SK-N-SH (cell line): ENCODE measurements around the gene KCNQ2. TPM values are rescaled to one million over a fixed set of nuclear protein-coding genes. Genes with fewer than 3 reads are reported as not detected.

Source experiments
- CTCF ChIA-PET: fragments of 300-600, 350-600 bp; formaldehyde crosslinking; extraction: SDS; loops from one replicate; lab custom pipeline; 2021; lab: Yijun Ruan, JAX
- POLR2A ChIA-PET: fragments of 350-600 bp; sonication (Branson Sonifier 250); formaldehyde crosslinking; extraction: SDS; loops from one replicate; lab custom pipeline; 2020; ENCODE audit warnings: antibody characterized with exemption, inconsistent platforms; lab: Yijun Ruan, JAX
- DNase-seq: peaks from one replicate; pipeline ENCODE4 v3.0.0; 2012
- H2AFZ ChIP-seq: fragments of 200-600 bp; sonication (generic); 2 replicates; pipeline ENCODE4 v1.8.1; 2016; ENCODE audit warnings: antibody characterized with exemption, mild to moderate bottlenecking, low read depth
- H3F3A ChIP-seq: fragments of 200-600 bp; sonication (generic); replicated peaks from 2 replicates; pipeline ENCODE3; 2016; ENCODE audit warnings: antibody characterized with exemption, mild to moderate bottlenecking; ENCODE audit not compliant: insufficient read depth
- H3K27ac ChIP-seq, 2 experiments: fragments of 200-500 bp in 1 of 2; fragments of 200-600 bp in 1 of 2; sonication (Bioruptor generic) in 1 of 2; sonication (generic), shearing (Covaris generic) in 1 of 2; 2 replicates each; pipeline versions ENCODE4 v1.5.1 to v1.6.1; 2014 to 2016; ENCODE audit warnings: low read depth in 2 of 2, inconsistent platforms in 1 of 2, low read length in 1 of 2, mild to moderate bottlenecking in 1 of 2, mixed read lengths in 1 of 2
- H3K27me3 ChIP-seq: fragments of 200-600 bp; sonication (generic), shearing (Covaris generic); 2 replicates; pipeline ENCODE4 v1.6.1; 2016; ENCODE audit warnings: mixed run types; ENCODE audit not compliant: insufficient read depth
- H3K36me3 ChIP-seq, 2 experiments: fragments of 200-500 bp in 1 of 2; fragments of 200-600 bp in 1 of 2; sonication (Bioruptor generic) in 1 of 2; sonication (generic) in 1 of 2; replicated peaks in 1 of 2; 2 replicates each; pipeline versions ENCODE3 to v1.5.1; 2014 to 2016; ENCODE audit warnings: low read length in 1 of 2, mild to moderate bottlenecking in 1 of 2; ENCODE audit not compliant: insufficient read depth in 2 of 2, control insufficient read depth in 1 of 2
- H3K4me1 ChIP-seq, 2 experiments: fragments of 200-500 bp in 1 of 2; fragments of 200-600 bp in 1 of 2; sonication (Bioruptor generic) in 1 of 2; sonication (generic), shearing (Covaris generic) in 1 of 2; 2 replicates each; pipeline versions ENCODE4 v1.5.1 to v1.6.1; 2014 to 2016; ENCODE audit warnings: low read depth in 1 of 2, low read length in 1 of 2, mixed run types in 1 of 2; ENCODE audit not compliant: insufficient read depth in 2 of 2, control insufficient read depth in 1 of 2
- H3K4me2 ChIP-seq: fragments of 200-600 bp; sonication (generic), shearing (Covaris generic); 2 replicates; pipeline ENCODE4 v1.6.1; 2017; ENCODE audit warnings: mixed run types
- H3K4me3 ChIP-seq, 2 experiments: fragments of 200-500 bp in 1 of 2; fragments of 200-600 bp in 1 of 2; sonication (Bioruptor generic) in 1 of 2; sonication (generic), shearing (Covaris generic) in 1 of 2; 2 replicates each; pipeline versions ENCODE4 v1.5.1 to v1.8.1; 2014 to 2016; ENCODE audit warnings: low read depth in 2 of 2, inconsistent platforms in 1 of 2, low read length in 1 of 2, mild to moderate bottlenecking in 1 of 2, mixed read lengths in 1 of 2, moderate library complexity in 1 of 2
- H3K79me2 ChIP-seq: fragments of 200-600 bp; sonication (generic); 2 replicates; pipeline ENCODE4 v1.8.1; 2017; ENCODE audit warnings: mild to moderate bottlenecking; ENCODE audit not compliant: insufficient read depth
- H3K9ac ChIP-seq: fragments of 200-600 bp; sonication (generic); 2 replicates; pipeline ENCODE4 v1.6.1; 2017; ENCODE audit warnings: mixed run types
- H3K9me2 ChIP-seq: fragments of 200-600 bp; sonication (generic); 2 replicates; pipeline ENCODE4 v1.6.1; 2017; ENCODE audit warnings: mixed run types
- H3K9me3 ChIP-seq: fragments of 200-600 bp; sonication (generic); 2 replicates; pipeline ENCODE4 v1.6.1; 2017; ENCODE audit warnings: mixed run types, mild to moderate bottlenecking, moderate library complexity
- H4K20me1 ChIP-seq: fragments of 200-600 bp; sonication (generic); 2 replicates; pipeline ENCODE4 v1.6.1; 2017; ENCODE audit warnings: mild to moderate bottlenecking, mixed run types; ENCODE audit not compliant: insufficient read depth
- CHD2 ChIP-seq: fragments of 150-350 bp; IDR thresholded peaks from 2 replicates; pipeline ENCODE4 v1.6.1; 2018; ENCODE audit warnings: low read length; ENCODE audit not compliant: partially characterized antibody
- CTCF ChIP-seq: fragments of 200-600 bp; sonication (generic); IDR thresholded peaks from 2 replicates; pipeline ENCODE4 v1.6.1; 2017; ENCODE audit warnings: antibody characterized with exemption, mild to moderate bottlenecking, moderate library complexity
- ELF1 ChIP-seq: IDR thresholded peaks from 2 replicates; pipeline ENCODE4 v1.4.0; 2012
- EP300 ChIP-seq, 2 experiments: IDR thresholded peaks; 2 replicates each; pipeline versions ENCODE4 v1.4.0 to v1.6.1; 2012; ENCODE audit warnings: borderline replicate concordance in 1 of 2, low read depth in 1 of 2, low read length in 1 of 2
- FOSL2 ChIP-seq: IDR thresholded peaks from 2 replicates; pipeline ENCODE4 v1.4.0; 2012; ENCODE audit warnings: low read depth, mild to moderate bottlenecking, moderate library complexity, borderline replicate concordance
- FOXJ3 ChIP-seq: sonication (generic); formaldehyde crosslinking; IDR thresholded peaks from 2 replicates; pipeline ENCODE4 v1.5.1; 2020; ENCODE audit warnings: mild to moderate bottlenecking, missing genetic modification reagents
- FOXM1 ChIP-seq: IDR thresholded peaks from 2 replicates; pipeline ENCODE4 v1.4.0; 2012; ENCODE audit warnings: low read depth, mild to moderate bottlenecking
- GABPA ChIP-seq: IDR thresholded peaks from 2 replicates; pipeline ENCODE4 v1.4.0; 2012; ENCODE audit warnings: low read depth, mild to moderate bottlenecking
- GATA2 ChIP-seq: sonication (generic); formaldehyde crosslinking; IDR thresholded peaks from 2 replicates; pipeline ENCODE4 v1.5.0; 2020; ENCODE audit warnings: mild to moderate bottlenecking, missing genetic modification reagents
- IRF3 ChIP-seq: fragments of 150-350 bp; IDR thresholded peaks from 2 replicates; pipeline ENCODE4 v1.6.1; 2016; ENCODE audit warnings: mild to moderate bottlenecking, low read depth, low read length
- JUND ChIP-seq: IDR thresholded peaks from 2 replicates; pipeline ENCODE4 v1.4.0; 2012
- MAX ChIP-seq: IDR thresholded peaks from 2 replicates; pipeline ENCODE4 v1.4.0; 2012; ENCODE audit warnings: low read depth
- MXI1 ChIP-seq: IDR thresholded peaks from 2 replicates; pipeline ENCODE4 v1.6.1; 2012; ENCODE audit warnings: mild to moderate bottlenecking, low read depth, low read length, improper control_type of control experiment
- NFIC ChIP-seq: IDR thresholded peaks from 2 replicates; pipeline ENCODE4 v1.4.0; 2012; ENCODE audit warnings: borderline replicate concordance
- RFX5 ChIP-seq: IDR thresholded peaks from 2 replicates; pipeline ENCODE4 v1.6.1; 2012; ENCODE audit warnings: mild to moderate bottlenecking, improper control_type of control experiment, low read length
- RXRA ChIP-seq: IDR thresholded peaks from 2 replicates; pipeline ENCODE4 v1.4.0; 2012; ENCODE audit warnings: low read depth, mild to moderate bottlenecking, borderline replicate concordance
- SIN3A ChIP-seq: IDR thresholded peaks from 2 replicates; pipeline ENCODE4 v1.6.1; 2012; ENCODE audit warnings: low read depth, mild to moderate bottlenecking, low read length, moderate library complexity, borderline replicate concordance
- TAF1 ChIP-seq: IDR thresholded peaks from 2 replicates; pipeline ENCODE4 v1.6.1; 2012; ENCODE audit warnings: low read depth, mild to moderate bottlenecking, low read length, moderate library complexity, borderline replicate concordance
- TEAD4 ChIP-seq: IDR thresholded peaks from 2 replicates; pipeline ENCODE4 v1.4.0; 2012; ENCODE audit warnings: mild to moderate bottlenecking, borderline replicate concordance; ENCODE audit not compliant: insufficient read depth
- USF1 ChIP-seq: IDR thresholded peaks from 2 replicates; pipeline ENCODE4 v1.4.0; 2012; ENCODE audit warnings: low read depth, borderline replicate concordance
- YY1 ChIP-seq: IDR thresholded peaks from 2 replicates; pipeline ENCODE4 v1.4.0; 2012; ENCODE audit warnings: low read depth, mild to moderate bottlenecking
- WGBS: methylation state at CpG from one replicate; pipeline ENCODE4 v1.1.6; 2017; ENCODE audit warnings: low lambda C conversion rate; 5-methylcytosine and 5-hydroxymethylcytosine counted together
- polyA plus RNA-seq, 3 experiments: library from polyadenylated mRNA; depleted of rRNA; stranded (reverse); fragments of >200 nt; gene quantifications; 2 replicates each; pipeline ENCODE4 v1.2.3, GENCODE V29; 2012

Gene KCNQ2
- polyA plus RNA-seq, 1 of the 3 experiments (the other 2 are of a cell fraction): 3.9 TPM

- H3K79me2 ChIP-seq: no peaks in the 10 kb centered on the region
- no peaks in the 10 kb centered on the region for H3K9me2 ChIP-seq
- no peaks in the 10 kb centered on the region for H3K27me3 ChIP-seq
- peak overlapping the region in 1 of 2 experiments; percentile 82; a peak in 2 of 4 replicates for H3K27ac ChIP-seq
- H3F3A ChIP-seq: peaks cover 7% of the 10 kb centered on the region
- H3K4me3 ChIP-seq: peak overlapping the region; percentile 52 to 53; a peak in 2 of 4 replicates
- WGBS: 87% methylated on average over 15 of the region's 20 CpGs
- peak; percentile 38 for DNase-seq
- H3K9ac ChIP-seq: no peak overlapping the region
- H3K4me2 ChIP-seq: peak overlapping the region; percentile 69
- H2AFZ ChIP-seq: no peak overlapping the region
- H3K36me3 ChIP-seq: peaks cover 0 to 6% of the 10 kb centered on the region in 2 experiments
- peaks cover 0 to 38% of the 10 kb centered on the region in 2 experiments; a peak in 1 of 4 replicates for H3K4me1 ChIP-seq
- TF ChIP-seq GABPA (no peak), MXI1 (no peak), CTCF (no peak), EP300 (IDR thresholded peaks at IDR 0.05; ENCODE audit: borderline replicate concordance in 1 of 2, low read depth in 1 of 2, low read length in 1 of 2) (no peak), RFX5 (no peak), FOXM1 (no peak), MAX (no peak), RXRA (no peak), SIN3A (no peak), GATA2 (CRISPR knock-in tag) (no peak)
- no peaks in the 10 kb centered on the region; the same call in 1 of the 2 replicates for H4K20me1 ChIP-seq
- ChIA-PET POLR2A (interaction anchor here (0.6 to 3.3 kb wide), 8 partner anchors 10 to 40 kb away, joined by 3 to 31 read pairs (median 5); partner anchors contain the start of genes PPDPF and PTK6), CTCF (interaction anchor here (0.6 to 3.4 kb wide), 28 partner anchors 8 to 456 kb away, joined by 3 to 76 read pairs (median 9); partner anchors contain the start of genes KCNQ2, PPDPF and PTK6)
- no peaks in the 10 kb centered on the region for H3K9me3 ChIP-seq
These were observed 24.9 kb upstream of the KCNQ2 start for GRCh38 chr20:63497138-63497945.

- CTCF ChIA-PET: interaction anchor here (0.6 to 3.4 kb wide), 36 partner anchors 9 to 457 kb away, joined by 3 to 76 read pairs (median 5); partner anchors contain the start of genes KCNQ2, PPDPF and PTK6
- peak overlapping the region in 1 of 2 experiments; percentile 82; a peak in 2 of 4 replicates for H3K27ac ChIP-seq
- H3K27me3 ChIP-seq: no peaks in the 10 kb centered on the region
- POLR2A ChIA-PET: interaction anchor here (0.6 to 3.3 kb wide), 7 partner anchors 9 to 41 kb away, joined by 3 to 31 read pairs (median 5); partner anchors contain the start of genes PPDPF and PTK6
- H3K4me3 ChIP-seq: peak overlapping the region in 1 of 2 experiments; percentile 12; a peak in 1 of 4 replicates
- no peaks in the 10 kb centered on the region for H3K9me3 ChIP-seq
- H3K4me1 ChIP-seq: peaks cover 0 to 33% of the 10 kb centered on the region in 2 experiments; a peak in 1 of 4 replicates
- H2AFZ ChIP-seq: no peak overlapping the region; the same call in 1 of the 2 replicates
- DNase-seq: no peak
- H3K79me2 ChIP-seq: no peaks in the 10 kb centered on the region
- no peaks in the 10 kb centered on the region; the same call in 1 of the 2 replicates for H4K20me1 ChIP-seq
- no peak overlapping the region for H3K4me2 ChIP-seq
- no peaks in the 10 kb centered on the region for H3K9me2 ChIP-seq
- H3K36me3 ChIP-seq: peaks cover 0 to 6% of the 10 kb centered on the region in 2 experiments
- WGBS: 69% methylated on average over 7 of the region's 16 CpGs
- H3F3A ChIP-seq: peaks cover 7% of the 10 kb centered on the region
- H3K9ac ChIP-seq: no peak overlapping the region
- TF ChIP-seq JUND (no peak), NFIC (no peak), TEAD4 (no peak), FOSL2 (no peak), ELF1 (no peak), YY1 (no peak), MAX (no peak), USF1 (no peak), IRF3 (no peak), RXRA (no peak), EP300 (IDR thresholded peaks at IDR 0.05; ENCODE audit: borderline replicate concordance in 1 of 2, low read depth in 1 of 2, low read length in 1 of 2) (no peak), TAF1 (no peak), CHD2 (no peak), FOXJ3 (no peak), GABPA (no peak)
These were observed 24.2 kb upstream of the KCNQ2 start for GRCh38 chr20:63496596-63497120.
